HG03460 (cell line): ENCODE results near the gene PKP3.
"Not testable (repeated sequence)": the region's sequence is repeated elsewhere in the genome, so short reads cannot be mapped to it uniquely, and the experiment has no call there.

Experiments
- ATAC-seq: cut with Tn5 transposase; IDR thresholded peaks from one replicate; pipeline ENCODE4 v1.9.1; 2021; ENCODE audit not compliant: unreplicated experiment

Gene PKP3, protein sequence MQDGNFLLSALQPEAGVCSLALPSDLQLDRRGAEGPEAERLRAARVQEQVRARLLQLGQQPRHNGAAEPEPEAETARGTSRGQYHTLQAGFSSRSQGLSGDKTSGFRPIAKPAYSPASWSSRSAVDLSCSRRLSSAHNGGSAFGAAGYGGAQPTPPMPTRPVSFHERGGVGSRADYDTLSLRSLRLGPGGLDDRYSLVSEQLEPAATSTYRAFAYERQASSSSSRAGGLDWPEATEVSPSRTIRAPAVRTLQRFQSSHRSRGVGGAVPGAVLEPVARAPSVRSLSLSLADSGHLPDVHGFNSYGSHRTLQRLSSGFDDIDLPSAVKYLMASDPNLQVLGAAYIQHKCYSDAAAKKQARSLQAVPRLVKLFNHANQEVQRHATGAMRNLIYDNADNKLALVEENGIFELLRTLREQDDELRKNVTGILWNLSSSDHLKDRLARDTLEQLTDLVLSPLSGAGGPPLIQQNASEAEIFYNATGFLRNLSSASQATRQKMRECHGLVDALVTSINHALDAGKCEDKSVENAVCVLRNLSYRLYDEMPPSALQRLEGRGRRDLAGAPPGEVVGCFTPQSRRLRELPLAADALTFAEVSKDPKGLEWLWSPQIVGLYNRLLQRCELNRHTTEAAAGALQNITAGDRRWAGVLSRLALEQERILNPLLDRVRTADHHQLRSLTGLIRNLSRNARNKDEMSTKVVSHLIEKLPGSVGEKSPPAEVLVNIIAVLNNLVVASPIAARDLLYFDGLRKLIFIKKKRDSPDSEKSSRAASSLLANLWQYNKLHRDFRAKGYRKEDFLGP

DNA sequence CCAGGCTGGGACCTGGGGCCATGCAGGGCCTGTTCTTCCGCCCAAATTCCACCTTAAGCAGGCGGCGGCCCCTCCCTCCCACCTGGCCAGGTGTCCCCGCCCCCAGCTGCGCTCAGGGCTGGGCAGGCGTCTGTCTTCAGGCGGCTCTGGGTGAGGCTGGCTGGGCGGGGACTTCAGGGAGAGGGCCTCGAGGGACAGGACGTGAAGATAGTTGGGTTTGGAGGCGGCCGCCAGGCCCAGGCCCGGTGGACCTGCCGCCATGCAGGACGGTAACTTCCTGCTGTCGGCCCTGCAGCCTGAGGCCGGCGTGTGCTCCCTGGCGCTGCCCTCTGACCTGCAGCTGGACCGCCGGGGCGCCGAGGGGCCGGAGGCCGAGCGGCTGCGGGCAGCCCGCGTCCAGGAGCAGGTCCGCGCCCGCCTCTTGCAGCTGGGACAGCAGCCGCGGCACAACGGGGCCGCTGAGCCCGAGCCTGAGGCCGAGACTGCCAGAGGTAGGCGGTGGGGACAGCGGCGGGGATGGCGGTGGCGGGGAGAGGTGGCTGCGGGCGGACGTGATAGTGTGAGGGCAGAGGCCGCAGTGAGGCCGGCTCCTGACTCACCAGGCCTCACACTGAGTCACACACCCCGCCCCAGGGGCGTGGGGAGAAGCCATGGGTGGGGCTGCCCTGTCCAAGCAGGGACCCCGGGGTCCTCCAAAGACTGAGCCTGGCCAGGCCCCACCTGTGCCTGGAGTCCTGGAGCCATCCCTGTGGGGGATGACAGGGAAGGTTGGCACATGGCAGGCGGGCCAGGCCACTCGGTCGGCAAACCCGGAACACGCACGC, at the start of gene PKP3:
Gene PKP3 (plus strand): TSS at position 176 of the 824 bp plus-strand sequence. CDS start 84 bp downstream, at position 260.
- no peak for ATAC-seq

DNA sequence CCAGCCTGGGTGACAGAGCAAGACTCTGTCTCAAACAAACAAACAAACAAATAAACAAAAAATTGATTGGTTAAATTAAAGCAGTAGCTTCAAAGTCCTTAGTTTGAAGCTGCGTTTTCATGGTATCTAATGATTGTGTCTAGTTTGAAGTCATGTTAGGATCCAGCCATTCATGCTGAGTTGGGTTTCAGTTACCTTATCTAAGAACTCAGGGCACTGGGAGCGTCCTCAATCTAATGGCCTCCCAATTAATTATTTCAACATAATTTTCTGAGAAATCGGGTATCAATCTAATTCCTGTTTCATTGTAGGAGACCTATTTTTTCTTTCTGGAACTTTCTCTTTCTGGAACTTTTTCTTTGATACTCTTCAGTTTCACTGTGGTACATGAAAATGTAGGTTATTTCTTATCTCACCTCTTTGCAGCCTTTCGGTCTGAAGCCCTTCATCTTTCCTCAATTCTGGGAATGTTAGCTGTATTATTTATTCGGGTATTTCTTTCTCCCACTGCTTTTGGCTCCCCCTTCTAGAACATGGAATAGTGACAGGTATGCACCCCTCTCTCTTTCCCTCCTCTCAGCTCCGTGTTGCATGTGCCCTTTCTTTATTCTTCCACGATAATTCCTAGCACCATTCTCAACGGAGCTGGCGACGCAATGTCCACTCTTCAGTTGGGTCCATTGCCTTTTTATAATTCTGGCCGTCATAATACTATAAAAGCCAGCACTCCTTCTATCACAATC, 49.0 kb upstream of the PKP3 start:
- no peak for ATAC-seq

DNA sequence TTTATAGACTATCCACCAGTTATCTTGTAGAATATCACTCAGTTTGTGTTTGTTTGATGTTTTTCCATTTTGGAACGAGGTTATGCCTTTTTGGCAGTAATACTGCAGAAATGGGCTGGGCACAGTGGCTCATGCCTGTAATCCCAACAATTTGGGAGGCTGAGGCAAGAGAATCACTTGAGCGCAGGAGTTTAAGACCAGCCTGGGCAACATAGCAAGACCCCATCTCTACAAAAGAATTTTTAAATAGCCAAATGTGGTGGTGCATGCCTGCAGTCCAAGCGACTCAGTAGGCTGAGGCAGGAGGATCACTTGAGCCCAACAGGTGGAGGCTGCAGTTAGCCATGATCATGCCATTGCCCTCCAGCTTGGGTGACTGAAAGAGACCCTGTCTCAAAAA, 47.5 kb upstream of the PKP3 start:
- no peak for ATAC-seq

DNA sequence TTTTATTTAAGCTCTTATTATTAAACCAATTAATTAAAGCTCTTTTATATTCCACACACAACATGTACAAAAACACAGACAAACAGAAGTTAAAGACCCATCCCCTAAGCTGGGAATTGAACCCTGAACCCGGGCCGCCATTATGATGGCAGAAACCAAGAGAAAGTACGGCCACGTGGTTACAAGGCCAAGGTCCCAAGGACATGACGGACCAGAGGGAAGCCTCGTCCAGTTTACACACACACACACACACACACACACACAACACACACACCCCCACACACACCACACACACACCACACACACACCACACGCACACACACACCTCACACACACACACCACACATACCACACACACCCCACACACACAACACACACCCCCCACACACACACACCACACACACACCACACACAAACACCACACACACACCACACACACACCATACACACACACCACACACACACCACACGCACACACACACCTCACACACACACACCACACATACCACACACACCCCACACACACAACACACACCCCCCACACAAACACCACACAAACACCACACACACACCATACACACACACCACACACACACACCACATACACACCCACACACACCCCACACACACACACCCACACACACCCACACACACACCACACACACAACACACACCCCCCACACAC, 44.6 kb upstream of the PKP3 start:
- ATAC-seq = not testable (repeated sequence)

DNA sequence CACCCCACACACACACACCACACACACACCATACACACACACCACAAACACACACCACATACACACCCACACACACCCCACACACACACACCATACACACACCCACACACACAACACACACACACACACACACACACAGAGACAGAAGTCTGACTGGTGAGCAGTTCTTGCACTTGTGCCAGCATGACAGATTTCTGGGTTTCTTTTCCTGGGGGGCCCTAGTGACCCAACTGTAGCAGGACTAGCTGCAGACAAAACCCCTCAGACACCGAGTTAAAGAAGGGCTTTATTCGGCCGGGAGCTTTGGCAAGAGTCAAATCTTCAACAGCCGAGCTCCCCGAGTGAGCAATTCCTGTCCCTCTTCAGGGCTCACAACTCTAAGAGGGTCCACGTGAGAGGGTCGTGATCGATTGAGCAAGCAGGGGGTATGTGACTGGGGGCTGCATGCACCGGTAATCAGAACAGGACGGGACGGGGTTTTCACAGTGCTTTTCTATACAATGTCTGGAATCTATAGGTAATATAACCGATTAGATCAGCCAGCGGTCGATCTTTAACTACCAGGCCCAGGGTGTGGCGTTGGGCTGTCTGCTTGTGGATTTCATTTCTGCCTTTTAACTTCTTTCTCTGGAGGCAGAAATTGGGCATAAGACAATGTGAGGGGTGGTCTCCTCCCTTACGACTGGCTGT, 43.8 kb upstream of the PKP3 start:
- ATAC-seq = peak; percentile 28

DNA sequence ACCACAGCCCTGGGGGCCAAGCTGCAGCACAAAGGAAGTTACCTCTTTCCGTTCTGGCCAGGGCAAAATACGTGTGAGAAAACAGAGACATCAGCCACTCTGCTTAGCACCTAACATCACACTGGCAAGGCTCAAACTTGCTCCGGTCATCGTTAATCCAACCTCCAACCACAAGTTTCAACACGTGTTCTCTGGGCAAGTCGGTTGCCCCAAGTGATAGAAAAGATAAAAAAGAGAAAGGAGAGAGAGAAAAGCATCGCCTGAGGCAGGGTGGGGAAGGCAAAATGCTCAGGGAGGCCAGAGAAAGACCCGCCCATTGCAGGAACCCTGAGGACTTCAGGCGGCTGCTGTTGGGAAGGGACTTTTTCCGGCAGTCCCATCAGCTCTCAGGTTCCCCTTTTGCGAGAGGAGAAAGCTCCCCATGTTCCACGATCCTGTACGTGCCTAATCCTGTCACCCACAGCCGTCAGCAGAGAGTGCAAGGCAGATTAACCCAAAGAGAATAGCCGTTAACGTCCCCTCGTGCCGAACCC, 43.2 kb upstream of the PKP3 start:
- ATAC-seq = peak; percentile 49

DNA sequence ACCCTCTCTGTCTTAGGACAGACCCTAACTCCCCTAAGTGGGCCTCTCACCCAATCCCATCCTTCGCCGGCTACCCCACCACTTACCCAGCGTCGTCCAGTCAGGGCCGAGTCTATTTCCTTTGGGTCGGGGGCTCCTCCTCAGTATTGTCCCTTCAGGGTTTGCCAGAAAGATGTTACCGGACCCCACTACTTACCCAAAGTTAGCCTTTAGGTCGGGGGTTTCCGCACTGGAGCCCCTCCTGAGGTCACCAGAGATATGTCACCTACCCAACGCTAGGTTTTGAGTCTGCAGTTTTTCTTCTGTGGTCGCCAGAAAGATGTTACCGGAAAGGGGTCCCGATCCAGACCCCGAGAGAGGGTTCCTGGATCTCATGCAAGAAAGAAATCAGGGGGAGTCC, 42.6 kb upstream of the PKP3 start:
- no peak for ATAC-seq

DNA sequence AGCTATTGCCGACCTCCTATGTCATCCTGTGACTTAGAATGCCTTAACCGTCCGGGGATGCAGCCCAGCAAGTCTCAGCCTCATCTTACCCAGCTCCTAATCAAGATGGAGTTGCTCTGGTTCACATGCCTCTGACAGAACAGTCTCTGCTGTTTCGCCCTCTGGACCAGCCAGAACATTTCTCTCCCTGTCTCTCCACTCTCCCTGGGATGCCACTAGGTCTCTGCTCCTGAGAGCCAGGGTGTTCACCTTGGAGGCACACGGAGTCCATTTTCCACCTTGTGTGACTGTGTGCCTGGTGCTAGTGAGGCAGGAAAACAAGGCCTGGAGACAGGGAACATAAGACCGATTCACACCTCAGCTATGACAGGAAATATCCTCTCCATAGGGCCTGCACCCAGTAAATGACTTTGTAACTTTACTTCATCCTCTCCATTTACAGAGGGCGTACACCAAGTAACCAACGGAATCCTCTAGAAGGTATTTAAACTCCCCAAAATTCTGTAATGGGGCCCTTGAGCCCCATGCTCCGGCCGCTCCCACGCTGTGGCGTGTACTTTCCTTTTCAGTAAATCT, 41.5 kb upstream of the PKP3 start:
- ATAC-seq = no peak

DNA sequence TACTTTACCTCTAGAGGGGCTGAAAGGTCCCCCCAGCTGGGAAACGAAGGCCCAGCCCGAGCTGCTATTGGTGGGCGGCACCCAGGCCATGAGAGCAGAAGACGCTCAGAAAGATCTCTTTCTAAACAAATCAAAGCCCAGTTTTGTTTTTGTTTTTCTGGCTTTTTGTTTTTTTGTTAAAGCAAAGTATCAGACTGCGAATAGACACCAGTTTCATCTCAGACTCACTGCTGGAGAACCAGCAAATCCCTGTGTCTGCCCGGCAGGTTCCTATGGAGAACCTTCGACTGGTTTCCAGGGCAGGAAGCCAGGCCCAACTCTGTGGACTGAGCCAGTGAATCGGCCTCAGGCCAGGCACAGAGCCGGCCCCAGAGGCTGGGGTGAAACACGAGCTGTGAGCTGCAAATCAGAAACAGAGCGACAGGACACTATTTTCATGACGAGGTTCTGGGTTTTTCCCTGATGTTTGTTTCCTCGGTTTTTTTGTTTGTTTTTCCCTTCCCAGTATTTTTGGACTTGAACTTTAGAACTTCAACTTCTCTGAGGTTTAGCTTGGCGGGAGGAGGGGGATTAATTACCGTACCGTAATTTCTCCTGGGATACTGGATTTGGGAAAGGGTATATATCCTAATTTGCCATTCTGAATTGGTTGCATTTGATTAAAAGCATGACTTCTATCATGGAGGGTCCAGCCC, 40.7 kb upstream of the PKP3 start:
- no peak for ATAC-seq

DNA sequence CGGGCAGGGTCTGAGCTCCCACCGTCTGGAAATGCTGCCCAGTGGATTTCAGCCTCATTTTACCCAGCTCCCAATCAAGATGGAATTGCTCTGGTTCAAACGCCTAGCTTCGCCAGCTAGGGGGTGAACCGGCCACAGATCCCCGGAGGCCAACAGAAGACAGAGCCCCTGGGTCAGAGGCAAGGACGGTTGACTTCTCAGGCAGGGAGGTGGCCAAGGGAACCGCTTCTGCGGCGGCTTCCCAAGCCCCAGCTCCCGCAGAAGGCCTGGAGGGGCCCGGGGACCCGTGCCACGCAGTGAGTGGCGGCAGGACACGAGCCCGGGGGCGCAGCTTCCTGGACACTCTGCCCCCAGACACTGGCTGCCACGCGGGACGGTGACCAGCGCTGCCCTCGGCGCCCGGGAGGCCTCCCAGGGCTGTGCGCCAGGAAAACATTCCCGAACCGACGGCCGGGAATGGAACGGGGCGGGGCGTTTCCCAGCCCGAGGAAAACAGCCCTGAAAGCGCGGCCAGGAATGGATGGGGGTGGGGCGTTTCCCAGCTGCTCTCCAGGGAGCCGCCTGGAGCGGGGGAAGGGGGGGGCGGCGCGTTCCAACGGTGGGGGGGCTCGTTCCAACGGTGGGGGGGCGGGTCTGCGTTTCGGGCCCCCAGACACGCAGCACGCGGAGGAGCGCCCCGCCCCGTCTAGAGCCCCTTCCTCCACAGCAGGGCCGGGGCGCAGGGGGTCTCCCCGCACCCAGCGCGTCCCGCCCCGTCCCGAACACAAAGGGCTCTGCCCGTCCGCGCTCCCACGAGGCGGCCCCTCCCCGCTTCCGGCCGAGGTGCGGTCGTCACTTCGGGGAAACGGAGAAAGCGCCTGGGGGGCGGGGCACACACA, 38.2 kb upstream of the PKP3 start:
- peak; percentile 71 for ATAC-seq

DNA sequence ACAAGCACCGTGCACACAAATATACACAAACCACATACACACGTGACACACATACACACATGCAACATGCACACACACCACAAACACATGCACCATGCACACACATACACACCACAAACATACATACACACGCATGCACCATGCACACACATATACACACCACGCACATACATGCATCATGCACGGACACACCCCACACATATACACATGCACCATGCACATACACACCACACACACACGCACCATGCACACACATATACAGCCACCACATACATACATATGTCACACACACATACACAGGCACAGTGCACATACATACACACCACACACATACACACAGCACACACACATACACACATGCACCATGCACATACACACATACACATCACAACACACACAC, 37.4 kb upstream of the PKP3 start:
- no peak for ATAC-seq

DNA sequence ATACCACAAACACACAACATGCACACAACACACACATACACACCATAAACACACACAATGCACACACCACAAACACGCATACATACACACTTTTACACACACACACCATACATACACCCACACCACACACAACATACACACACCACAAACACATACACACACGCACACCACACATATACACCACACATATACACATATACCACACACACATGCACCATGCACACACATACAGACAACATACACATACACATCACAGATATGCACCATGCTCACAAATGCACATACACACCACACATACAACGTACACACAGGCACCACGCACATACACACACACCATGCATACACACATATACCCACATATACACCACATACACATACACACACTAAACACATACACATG, 36.4 kb upstream of the PKP3 start:
- no peak for ATAC-seq

DNA sequence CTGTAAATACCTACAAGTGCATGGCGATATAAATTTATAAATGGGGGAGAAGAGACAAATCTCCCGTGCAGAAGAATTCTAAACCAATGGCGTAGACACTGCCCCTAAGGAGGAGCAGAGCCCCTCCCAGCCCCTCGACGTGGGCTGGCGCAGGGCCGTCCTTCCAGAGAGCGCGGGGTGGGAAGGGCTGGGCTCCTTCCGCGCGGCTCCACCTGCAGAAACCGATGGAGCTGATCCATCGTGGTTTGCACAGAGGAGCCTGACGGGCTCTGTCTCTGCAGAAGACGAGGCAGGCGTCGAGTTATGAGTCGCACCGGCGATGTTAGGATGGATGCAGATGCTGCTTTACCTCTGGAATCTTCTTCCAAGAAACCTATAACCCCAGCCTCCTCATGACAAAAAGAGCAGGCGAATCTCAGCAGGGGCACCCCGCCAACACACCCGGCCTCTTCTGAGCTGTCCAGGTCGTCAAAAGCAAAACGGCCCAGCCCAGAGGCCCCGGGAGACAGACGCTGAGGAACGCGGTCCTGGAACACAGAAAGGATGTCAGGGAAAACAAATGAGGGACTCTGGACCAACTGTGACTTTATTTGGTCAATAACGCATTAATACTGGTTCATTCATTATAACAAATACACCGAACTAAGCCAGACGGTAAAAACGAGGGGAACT, 35.7 kb upstream of the PKP3 start:
- no peak for ATAC-seq

DNA sequence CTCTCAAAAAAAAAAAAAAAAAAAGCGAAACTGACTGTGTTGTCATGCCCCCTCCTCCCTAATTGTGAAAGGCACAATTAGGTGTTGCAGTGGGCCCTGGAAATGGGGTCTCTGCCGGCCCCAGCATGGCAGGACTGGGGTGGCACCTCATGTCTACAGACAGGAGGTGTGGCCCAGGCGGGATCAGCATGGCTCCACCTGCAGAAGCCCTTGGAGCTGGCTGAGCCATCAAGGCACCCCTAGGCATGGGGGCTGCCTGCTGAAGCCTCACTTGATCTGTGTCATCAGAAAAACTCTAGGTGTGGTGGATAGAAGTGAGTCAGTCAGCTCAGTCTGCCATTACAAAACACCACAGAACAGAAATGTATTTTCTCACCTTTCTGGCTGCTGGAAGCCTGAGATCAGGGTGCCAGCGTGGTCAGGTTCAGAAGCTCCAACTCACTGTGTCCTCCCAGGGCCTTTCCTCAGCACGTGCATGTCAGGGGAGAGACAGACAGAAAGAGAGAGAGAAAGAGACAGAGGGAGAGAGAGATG, 34.8 kb upstream of the PKP3 start:
- ATAC-seq = no peak

DNA sequence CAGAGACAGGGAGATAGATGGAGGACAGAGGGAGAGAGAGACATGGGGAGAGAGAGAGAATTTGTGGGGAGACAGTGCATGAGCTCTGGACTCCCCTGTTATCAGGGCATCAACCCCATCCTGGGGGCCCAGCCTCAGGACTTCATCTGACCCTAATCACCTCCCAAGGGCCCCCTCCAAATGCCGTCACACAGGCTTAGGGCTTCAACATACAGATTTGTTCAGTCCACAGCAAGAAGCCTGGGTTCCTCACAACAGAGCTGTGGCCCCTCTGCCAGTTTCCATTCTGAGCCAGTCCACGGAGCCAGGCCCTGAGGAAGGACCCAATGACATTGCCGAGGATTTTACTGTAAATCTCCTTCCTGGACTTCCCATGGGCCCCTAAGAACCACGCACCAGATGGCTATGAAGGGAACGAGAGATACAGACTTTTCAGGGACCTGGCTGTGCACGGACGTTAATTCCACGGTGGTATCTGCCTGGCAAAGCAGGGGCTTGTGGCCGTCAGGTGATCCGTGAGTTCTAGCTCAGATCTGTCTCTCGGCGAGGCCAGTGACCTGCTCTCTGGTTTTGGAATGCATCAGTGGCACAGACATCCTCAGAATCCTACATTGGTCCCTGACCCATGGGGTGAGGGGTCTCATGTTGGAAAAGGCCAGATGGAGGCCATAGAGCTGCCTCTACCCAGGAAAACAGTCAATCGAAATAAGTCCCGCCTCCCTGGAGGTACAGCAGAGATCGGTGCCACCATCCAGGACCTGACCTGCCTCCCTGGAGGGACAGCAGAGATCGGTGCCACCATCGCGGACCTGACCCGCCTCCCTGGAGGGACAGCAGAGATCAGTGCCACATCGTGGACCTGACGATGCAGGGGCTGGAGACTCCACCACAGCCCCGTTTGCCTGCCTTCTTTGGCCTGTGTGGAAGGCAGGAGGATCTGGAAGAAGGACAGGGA, 33.4 kb upstream of the PKP3 start:
- ATAC-seq = no peak
